GM06990 (cell line): Measurements from ENCODE around the gene KHDRBS2.

Experiments used
- DNase-seq: peaks from one replicate; pipeline ENCODE4 v3.0.0-alpha.2; 2011; ENCODE audit not compliant: insufficient read length; ENCODE audit errors: extremely low read depth
- H3K27me3 ChIP-seq: replicated peaks from 2 replicates; pipeline ENCODE4 v1.6.0; 2011; ENCODE audit warnings: low read length; ENCODE audit not compliant: control insufficient read depth, insufficient read depth
- H3K36me3 ChIP-seq: 2 replicates; pipeline ENCODE4 v1.5.1; 2011; ENCODE audit warnings: low read length; ENCODE audit not compliant: control insufficient read depth, insufficient read depth
- H3K4me3 ChIP-seq: replicated peaks from 2 replicates; pipeline ENCODE4 v1.5.1; 2011; ENCODE audit warnings: low read depth, mild to moderate bottlenecking, control low read depth, low read length
- TF ChIP-seq, protein P1 (sequence below): IDR thresholded peaks from 2 replicates; pipeline ENCODE4 v1.5.1; 2011; ENCODE audit warnings: low read length, control low read depth, mild to moderate bottlenecking, inconsistent platforms; ENCODE audit not compliant: insufficient read depth, poor library complexity, severe bottlenecking

KHDRBS2 gene

DNA sequence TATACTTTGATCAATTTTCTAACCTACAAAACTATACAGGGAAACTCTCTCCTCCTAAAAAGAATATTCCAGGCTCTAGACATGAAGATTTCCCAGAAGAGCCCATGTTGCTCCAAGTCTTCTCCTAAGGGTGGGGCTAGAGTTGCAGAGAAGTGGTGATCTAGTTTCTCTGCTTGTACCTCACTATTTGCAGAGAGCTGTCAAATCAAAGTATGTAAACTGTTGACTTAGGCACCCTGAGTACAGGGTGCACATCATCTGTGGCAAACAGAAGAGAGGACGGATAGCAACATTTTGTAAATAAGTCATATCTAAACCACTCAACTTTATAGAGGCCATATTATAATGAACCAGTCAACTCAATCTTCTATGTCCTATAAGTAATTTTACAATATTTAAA, 250.1 kb downstream of the KHDRBS2 start:
- DNase-seq: no peak
- no peaks in the 10 kb centered on the region for H3K27me3 ChIP-seq
- H3K36me3 ChIP-seq: no peaks in the 10 kb centered on the region
- no peak overlapping the region for H3K4me3 ChIP-seq
- TF ChIP-seq, protein P1, sequence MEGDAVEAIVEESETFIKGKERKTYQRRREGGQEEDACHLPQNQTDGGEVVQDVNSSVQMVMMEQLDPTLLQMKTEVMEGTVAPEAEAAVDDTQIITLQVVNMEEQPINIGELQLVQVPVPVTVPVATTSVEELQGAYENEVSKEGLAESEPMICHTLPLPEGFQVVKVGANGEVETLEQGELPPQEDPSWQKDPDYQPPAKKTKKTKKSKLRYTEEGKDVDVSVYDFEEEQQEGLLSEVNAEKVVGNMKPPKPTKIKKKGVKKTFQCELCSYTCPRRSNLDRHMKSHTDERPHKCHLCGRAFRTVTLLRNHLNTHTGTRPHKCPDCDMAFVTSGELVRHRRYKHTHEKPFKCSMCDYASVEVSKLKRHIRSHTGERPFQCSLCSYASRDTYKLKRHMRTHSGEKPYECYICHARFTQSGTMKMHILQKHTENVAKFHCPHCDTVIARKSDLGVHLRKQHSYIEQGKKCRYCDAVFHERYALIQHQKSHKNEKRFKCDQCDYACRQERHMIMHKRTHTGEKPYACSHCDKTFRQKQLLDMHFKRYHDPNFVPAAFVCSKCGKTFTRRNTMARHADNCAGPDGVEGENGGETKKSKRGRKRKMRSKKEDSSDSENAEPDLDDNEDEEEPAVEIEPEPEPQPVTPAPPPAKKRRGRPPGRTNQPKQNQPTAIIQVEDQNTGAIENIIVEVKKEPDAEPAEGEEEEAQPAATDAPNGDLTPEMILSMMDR: no peak

DNA sequence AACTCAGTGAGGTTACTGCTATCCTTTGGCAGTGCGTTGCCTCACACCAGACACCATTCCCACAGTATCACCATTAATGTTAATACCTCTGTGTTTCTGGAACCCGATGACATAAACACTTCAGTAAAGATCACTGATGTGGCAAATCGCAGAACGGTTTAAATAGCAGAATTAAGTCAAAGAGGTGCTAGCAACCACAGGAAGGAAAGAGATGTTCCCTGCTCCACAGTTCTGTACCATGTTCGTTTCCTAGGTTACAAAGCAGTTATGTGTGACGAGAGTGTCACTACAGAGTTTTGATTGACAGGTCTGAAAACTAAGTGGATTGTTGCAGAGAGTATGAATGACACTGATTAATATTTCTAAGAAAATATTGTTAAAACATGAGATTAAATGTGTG, 272.3 kb downstream of the KHDRBS2 start:
- TF ChIP-seq, protein P1: no peak
- H3K4me3 ChIP-seq: no peak overlapping the region
- no peaks in the 10 kb centered on the region for H3K36me3 ChIP-seq
- no peak for DNase-seq
- no peaks in the 10 kb centered on the region for H3K27me3 ChIP-seq

DNA sequence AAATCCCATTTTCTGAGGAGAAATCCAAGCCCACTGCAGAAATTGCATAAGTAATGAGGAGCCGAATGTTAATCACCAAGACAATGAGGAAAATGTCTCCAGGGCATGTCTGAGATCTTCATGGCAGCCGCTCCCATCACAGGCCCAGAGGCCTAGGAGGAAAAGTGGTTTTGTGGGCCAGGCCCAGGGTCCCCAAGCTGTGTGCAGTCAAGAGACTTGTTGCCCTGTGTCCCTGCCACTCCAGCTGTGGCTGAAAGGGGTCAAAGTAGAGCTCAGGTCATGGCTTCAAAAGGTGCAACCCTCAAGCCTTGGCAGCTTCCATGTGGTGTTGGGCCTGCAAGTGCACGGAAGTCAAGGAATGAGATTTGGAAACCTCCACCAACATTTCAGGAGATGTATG, 276.6 kb downstream of the KHDRBS2 start:
- no peaks in the 10 kb centered on the region for H3K27me3 ChIP-seq
- DNase-seq: no peak
- TF ChIP-seq, protein P1: no peak
- no peaks in the 10 kb centered on the region for H3K36me3 ChIP-seq
- no peak overlapping the region for H3K4me3 ChIP-seq

DNA sequence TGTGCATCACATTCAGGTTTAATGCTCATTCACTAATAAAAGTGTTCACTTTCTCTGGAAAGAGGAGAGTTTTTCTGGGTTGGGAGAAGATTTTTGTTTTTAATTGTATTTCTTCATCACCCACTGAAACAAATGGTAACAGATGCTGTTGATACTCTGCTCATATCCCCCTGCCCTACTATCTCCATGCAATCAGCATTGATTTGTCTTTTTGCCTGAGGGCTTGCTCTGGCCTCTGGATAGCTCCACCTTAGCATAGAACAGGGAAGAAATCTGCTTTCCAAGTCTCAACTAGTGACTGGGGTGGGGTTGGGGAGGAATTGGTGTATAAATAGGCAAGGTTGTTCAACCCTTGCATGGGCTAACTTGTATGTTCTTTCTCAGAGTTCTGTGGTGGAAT, 296.4 kb downstream of the KHDRBS2 start:
- Histone ChIP-seq H3K36me3 (no peaks in the 10 kb centered on the region), H3K4me3 (no peak overlapping the region), H3K27me3 (no peaks in the 10 kb centered on the region)
- TF ChIP-seq, protein P1: no peak
- no peak for DNase-seq

DNA sequence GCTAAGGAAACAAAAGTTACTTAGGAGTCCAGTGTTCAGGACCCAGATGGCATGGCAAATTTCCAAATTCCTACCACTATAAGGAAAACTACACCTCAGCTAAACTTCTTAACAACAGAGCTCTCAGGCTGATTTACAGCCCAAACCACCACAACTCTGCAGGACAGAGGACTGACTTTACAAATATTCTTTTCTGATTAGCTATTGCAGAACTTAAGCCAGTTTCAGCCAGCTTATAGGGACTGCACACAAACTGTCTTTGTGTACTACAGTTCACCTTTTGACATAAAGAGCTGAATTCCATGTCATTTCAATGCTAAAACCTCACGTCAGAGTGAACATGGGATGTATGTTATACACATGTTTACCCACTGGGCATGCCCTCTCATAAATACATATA, 305.4 kb downstream of the KHDRBS2 start:
- TF ChIP-seq, protein P1: no peak
- Histone ChIP-seq H3K4me3 (no peak overlapping the region), H3K36me3 (no peaks in the 10 kb centered on the region), H3K27me3 (no peaks in the 10 kb centered on the region)
- no peak for DNase-seq

DNA sequence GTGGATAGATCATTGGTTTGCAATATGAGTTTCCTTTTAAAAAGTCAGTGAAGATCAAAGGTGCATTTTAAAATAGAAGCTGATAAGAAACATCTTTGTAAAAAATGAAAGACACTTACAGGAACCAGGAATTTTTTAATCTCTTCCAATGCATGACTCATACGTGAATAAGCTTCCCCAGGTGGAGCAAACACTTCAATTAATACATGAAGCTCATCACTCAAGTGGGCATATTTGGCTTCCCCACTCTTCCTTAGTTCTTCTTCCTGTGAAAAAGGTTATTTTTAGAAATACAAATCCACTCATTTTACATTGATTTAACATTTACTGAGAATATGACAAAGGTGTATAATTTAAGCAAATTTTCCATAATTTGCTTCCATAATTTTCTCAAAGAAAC, 308.1 kb downstream of the KHDRBS2 start:
- TF ChIP-seq, protein P1: no peak
- Histone ChIP-seq H3K36me3 (no peaks in the 10 kb centered on the region), H3K27me3 (no peaks in the 10 kb centered on the region), H3K4me3 (no peak overlapping the region)
- DNase-seq: no peak
